ENCODE measurements around the gene KLK6. TPM values are rescaled to one million over a fixed set of nuclear protein-coding genes. Genes with fewer than 3 reads are reported as not detected.

The KLK6 gene
- total RNA-seq, 1 experiment from 2014 or later = not detected

DNA sequence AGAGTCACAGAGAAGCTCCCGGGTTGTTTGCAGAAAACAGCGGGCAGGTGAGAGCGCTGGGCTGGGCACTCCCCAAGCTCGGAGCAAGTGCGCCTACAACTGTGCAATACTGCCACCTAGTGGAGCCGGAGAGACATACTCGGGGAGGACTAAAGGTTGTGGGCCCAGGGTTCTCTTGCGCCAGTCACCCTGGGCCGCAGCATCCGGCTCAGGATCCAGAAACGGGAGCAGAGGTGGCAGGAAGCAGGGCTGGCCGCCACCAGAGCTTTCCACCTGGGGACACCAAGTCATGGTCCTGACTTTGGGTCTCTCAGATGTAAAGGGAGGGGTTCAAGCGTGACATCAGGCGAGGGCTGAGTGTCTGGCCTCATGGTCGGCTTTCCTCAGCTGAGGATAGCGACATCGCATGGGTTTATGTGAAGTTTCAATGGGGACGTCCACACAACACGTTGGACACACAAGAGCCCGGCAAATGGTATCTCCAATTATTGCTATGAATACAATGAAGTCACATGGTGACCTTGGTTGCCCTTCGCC lies 47.0 kb downstream of the KLK6 start:
- intact Hi-C loops (cut with micrococcal nuclease; ENCODE audit: unreplicated experiment) = loop anchor here (5.0 to 10.0 kb wide), 2 partner anchors 125 to 172 kb away; no protein-coding TSS in a partner anchor
- no peak overlapping the region for H3K27ac ChIP-seq (ENCODE audit: low read length)
- DNase-seq (ENCODE audit: low read depth, low spot score) = no peak
- CTCF ChIA-PET = interaction anchor here (0.6 to 1.1 kb wide), 6 partner anchors 10 to 384 kb away, joined by 3 to 4 read pairs (median 4); no protein-coding TSS in a partner anchor
- POLR2A ChIA-PET = no interaction called here
- H3K9me3 ChIP-seq (ENCODE audit: control insufficient read depth, insufficient read depth, low read depth, low read length) = no peaks in the 10 kb centered on the region
- in situ Hi-C loops (cut with HindIII; ENCODE audit: low pct_unique_long_range_greater_than_20kb, low sequenced_read_pairs) = no loop called here
- no peaks in the 10 kb centered on the region; the same call in 1 of the 2 replicates for H3K4me1 ChIP-seq (ENCODE audit: control insufficient read depth, insufficient read depth, low read length)
- no TSS peak for BruUV-seq (replicated peaks)
- peak; percentile 100 for ATAC-seq
- peaks cover 5% of the 10 kb centered on the region; the same call in 1 of the 2 replicates for H3K27me3 ChIP-seq (ENCODE audit: control insufficient read depth, insufficient read depth, low read length)
- no peak overlapping the region for H3K4me3 ChIP-seq (ENCODE audit: low read depth in 2 of 2, low read length in 2 of 2)
- no peaks in the 10 kb centered on the region for H3K36me3 ChIP-seq (ENCODE audit: control insufficient read depth, insufficient read depth, low read length)
- no peak for TF ChIP-seq TCF7L2 (IDR thresholded peaks at IDR 0.05; ENCODE audit: low read depth, low read length)
- TF ChIP-seq, protein P1, sequence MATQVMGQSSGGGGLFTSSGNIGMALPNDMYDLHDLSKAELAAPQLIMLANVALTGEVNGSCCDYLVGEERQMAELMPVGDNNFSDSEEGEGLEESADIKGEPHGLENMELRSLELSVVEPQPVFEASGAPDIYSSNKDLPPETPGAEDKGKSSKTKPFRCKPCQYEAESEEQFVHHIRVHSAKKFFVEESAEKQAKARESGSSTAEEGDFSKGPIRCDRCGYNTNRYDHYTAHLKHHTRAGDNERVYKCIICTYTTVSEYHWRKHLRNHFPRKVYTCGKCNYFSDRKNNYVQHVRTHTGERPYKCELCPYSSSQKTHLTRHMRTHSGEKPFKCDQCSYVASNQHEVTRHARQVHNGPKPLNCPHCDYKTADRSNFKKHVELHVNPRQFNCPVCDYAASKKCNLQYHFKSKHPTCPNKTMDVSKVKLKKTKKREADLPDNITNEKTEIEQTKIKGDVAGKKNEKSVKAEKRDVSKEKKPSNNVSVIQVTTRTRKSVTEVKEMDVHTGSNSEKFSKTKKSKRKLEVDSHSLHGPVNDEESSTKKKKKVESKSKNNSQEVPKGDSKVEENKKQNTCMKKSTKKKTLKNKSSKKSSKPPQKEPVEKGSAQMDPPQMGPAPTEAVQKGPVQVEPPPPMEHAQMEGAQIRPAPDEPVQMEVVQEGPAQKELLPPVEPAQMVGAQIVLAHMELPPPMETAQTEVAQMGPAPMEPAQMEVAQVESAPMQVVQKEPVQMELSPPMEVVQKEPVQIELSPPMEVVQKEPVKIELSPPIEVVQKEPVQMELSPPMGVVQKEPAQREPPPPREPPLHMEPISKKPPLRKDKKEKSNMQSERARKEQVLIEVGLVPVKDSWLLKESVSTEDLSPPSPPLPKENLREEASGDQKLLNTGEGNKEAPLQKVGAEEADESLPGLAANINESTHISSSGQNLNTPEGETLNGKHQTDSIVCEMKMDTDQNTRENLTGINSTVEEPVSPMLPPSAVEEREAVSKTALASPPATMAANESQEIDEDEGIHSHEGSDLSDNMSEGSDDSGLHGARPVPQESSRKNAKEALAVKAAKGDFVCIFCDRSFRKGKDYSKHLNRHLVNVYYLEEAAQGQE (IDR thresholded peaks at IDR 0.05; ENCODE audit: insufficient read depth in 1 of 2, low read depth in 2 of 2, low read length in 1 of 2) = 0 out of 4 replicates have a peak, but pooled peaks of 1 of the 2 experiments have one; percentile 20
- TF ChIP-seq SIN3A (IDR thresholded peaks at IDR 0.05; ENCODE audit: borderline replicate concordance, insufficient read depth, low read depth, low read length) = no peak
- no peak for TF ChIP-seq POLR2AphosphoS5 (IDR thresholded peaks at IDR 0.05; ENCODE audit: low read depth, low read length)
- TF ChIP-seq, protein P2, sequence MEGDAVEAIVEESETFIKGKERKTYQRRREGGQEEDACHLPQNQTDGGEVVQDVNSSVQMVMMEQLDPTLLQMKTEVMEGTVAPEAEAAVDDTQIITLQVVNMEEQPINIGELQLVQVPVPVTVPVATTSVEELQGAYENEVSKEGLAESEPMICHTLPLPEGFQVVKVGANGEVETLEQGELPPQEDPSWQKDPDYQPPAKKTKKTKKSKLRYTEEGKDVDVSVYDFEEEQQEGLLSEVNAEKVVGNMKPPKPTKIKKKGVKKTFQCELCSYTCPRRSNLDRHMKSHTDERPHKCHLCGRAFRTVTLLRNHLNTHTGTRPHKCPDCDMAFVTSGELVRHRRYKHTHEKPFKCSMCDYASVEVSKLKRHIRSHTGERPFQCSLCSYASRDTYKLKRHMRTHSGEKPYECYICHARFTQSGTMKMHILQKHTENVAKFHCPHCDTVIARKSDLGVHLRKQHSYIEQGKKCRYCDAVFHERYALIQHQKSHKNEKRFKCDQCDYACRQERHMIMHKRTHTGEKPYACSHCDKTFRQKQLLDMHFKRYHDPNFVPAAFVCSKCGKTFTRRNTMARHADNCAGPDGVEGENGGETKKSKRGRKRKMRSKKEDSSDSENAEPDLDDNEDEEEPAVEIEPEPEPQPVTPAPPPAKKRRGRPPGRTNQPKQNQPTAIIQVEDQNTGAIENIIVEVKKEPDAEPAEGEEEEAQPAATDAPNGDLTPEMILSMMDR (IDR thresholded peaks at IDR 0.05) = peak; percentile 84

DNA sequence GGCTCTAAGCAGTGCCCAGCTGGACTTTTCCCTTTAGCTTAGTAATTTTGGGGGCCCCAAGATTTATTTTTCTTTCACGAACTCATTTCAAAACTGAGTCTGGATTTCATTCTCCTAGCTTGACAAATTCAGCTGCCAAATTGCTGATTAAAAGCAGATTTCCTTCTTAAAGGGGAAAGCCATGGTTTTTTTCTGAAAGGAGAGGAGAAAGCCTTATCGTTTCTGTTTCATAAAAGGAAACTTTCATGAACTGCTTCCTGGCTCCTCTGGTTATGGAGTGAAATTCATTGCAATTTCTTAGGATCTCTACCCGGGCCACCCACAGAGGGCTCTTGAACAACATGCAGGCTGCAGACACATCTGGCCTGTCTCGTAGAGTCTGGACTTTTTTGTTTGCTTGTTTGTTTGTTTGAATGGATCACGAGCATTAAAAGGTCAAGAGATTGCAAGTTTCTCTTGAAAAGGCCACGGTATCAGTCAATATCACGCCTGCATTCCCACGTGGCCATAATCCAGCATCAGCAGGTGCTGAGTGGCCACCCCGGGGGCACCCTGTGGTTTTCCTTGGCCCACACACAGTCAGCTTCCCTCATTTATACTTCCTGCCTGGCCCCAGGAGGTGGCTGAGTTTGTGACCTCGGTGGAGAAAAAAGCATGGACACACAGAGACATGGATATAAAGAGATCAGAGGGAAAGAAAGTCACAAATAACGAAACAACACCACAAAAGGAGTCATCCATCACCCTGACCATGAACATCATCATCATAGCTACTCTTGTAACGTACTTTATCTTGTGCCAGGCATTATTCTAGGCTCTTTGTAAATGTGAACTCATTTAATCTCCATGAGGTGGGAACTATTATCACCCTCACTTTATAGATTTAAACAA lies 47.7 kb downstream of the KLK6 start:
- no peak overlapping the region for H3K27ac ChIP-seq (ENCODE audit: low read length)
- in situ Hi-C loops (cut with HindIII; ENCODE audit: low pct_unique_long_range_greater_than_20kb, low sequenced_read_pairs) = no loop called here

More for the DNA sequence above, 47.7 kb downstream of the KLK6 start:
- Histone ChIP-seq H3K36me3 (ENCODE audit: control insufficient read depth, insufficient read depth, low read length) (no peaks in the 10 kb centered on the region), H3K27me3 (ENCODE audit: control insufficient read depth, insufficient read depth, low read length) (peaks cover 5% of the 10 kb centered on the region; the same call in 1 of the 2 replicates), H3K4me1 (ENCODE audit: control insufficient read depth, insufficient read depth, low read length) (no peaks in the 10 kb centered on the region; the same call in 1 of the 2 replicates), H3K9me3 (ENCODE audit: control insufficient read depth, insufficient read depth, low read depth, low read length) (no peaks in the 10 kb centered on the region), H3K4me3 (ENCODE audit: low read depth in 2 of 2, low read length in 2 of 2) (no peak overlapping the region)
- POLR2A ChIA-PET = no interaction called here
- intact Hi-C loops (cut with micrococcal nuclease; ENCODE audit: unreplicated experiment) = loop anchor here (5.0 to 10.0 kb wide), 2 partner anchors 124 to 173 kb away; no protein-coding TSS in a partner anchor
- ATAC-seq (peak; percentile 58), DNase-seq (ENCODE audit: low read depth, low spot score) (no peak)
- no TSS peak for BruUV-seq (replicated peaks)
- CTCF ChIA-PET = interaction anchor here (0.6 to 1.1 kb wide), 6 partner anchors 11 to 384 kb away, joined by 3 to 4 read pairs (median 4); no protein-coding TSS in a partner anchor
- TF ChIP-seq TCF7L2 (IDR thresholded peaks at IDR 0.05; ENCODE audit: low read depth, low read length) = peak; percentile 52; the same call in 1 of the 2 replicates
- no peak for TF ChIP-seq POLR2AphosphoS5 (IDR thresholded peaks at IDR 0.05; ENCODE audit: low read depth, low read length)
- no peak for TF ChIP-seq SIN3A (IDR thresholded peaks at IDR 0.05; ENCODE audit: borderline replicate concordance, insufficient read depth, low read depth, low read length)
- TF ChIP-seq, protein P1 (IDR thresholded peaks at IDR 0.05; ENCODE audit: insufficient read depth in 1 of 2, low read depth in 2 of 2, low read length in 1 of 2) = no peak

All from Panc1 (cell line).